IPS DF 6.9 (cell line): Measurements from ENCODE around the gene ARHGAP33.
"Not testable (repeated sequence)": the region's sequence is repeated elsewhere in the genome, so short reads cannot be mapped to it uniquely, and the experiment has no call there.

Experiments used
- DNase-seq: peaks from one replicate; pipeline ENCODE4 v3.0.0-alpha.2; 2013; ENCODE audit warnings: low read depth, low spot score
- H3K27ac ChIP-seq: one replicate; pipeline ENCODE4 v1.5.1; 2013; ENCODE audit warnings: low read length, control low read depth
- H3K27me3 ChIP-seq: 2 replicates; pipeline ENCODE4 v1.6.1; 2013; ENCODE audit warnings: mild to moderate bottlenecking, low read length; ENCODE audit not compliant: control insufficient read depth, insufficient read depth
- H3K36me3 ChIP-seq: 2 replicates; pipeline ENCODE4 v1.6.1; 2013; ENCODE audit warnings: low read length; ENCODE audit not compliant: control insufficient read depth, insufficient read depth
- H3K4me1 ChIP-seq: 2 replicates; pipeline ENCODE4 v1.6.1; 2013; ENCODE audit warnings: low read length; ENCODE audit not compliant: control insufficient read depth, insufficient read depth
- H3K4me3 ChIP-seq: 2 replicates; pipeline ENCODE4 v1.5.1; 2013; ENCODE audit warnings: mild to moderate bottlenecking, low read length
- H3K9me3 ChIP-seq: 2 replicates; pipeline ENCODE4 v1.6.1; 2013; ENCODE audit warnings: low read length, inconsistent platforms; ENCODE audit not compliant: control insufficient read depth, insufficient read depth
- WGBS: extraction: QIAGEN DNeasy Blood & Tissue Kit; methylation state at CpG from one replicate; pipeline ENCODE4 v1.1.7; 2013; ENCODE audit warnings: mixed read lengths, missing lambda C conversion rate; ENCODE audit not compliant: insufficient read length, insufficient coverage; 5-methylcytosine and 5-hydroxymethylcytosine counted together

Gene ARHGAP33

GRCh38 chr19:35789195-35789977 is 14.0 kb downstream of the ARHGAP33 start:
- Histone ChIP-seq H3K4me3 (no peak overlapping the region), H3K27me3 (no peaks in the 10 kb centered on the region), H3K4me1 (peaks cover 3% of the 10 kb centered on the region; the same call in 1 of the 2 replicates), H3K36me3 (no peaks in the 10 kb centered on the region; the same call in 1 of the 2 replicates), H3K9me3 (no peaks in the 10 kb centered on the region), H3K27ac (no peak overlapping the region)
- WGBS = no CpG with 5 or more reads among the region's 11 CpGs
- no peak for DNase-seq

GRCh38 chr19:35789978-35790944 is 14.9 kb downstream of the ARHGAP33 start:
- Histone ChIP-seq H3K27ac (no peak overlapping the region), H3K36me3 (no peaks in the 10 kb centered on the region; the same call in 1 of the 2 replicates), H3K27me3 (no peaks in the 10 kb centered on the region), H3K4me3 (no peak overlapping the region), H3K4me1 (peaks cover 3% of the 10 kb centered on the region; the same call in 1 of the 2 replicates), H3K9me3 (no peaks in the 10 kb centered on the region)
- no peak for DNase-seq
- WGBS = no CpG with 5 or more reads among the region's 19 CpGs

DNA sequence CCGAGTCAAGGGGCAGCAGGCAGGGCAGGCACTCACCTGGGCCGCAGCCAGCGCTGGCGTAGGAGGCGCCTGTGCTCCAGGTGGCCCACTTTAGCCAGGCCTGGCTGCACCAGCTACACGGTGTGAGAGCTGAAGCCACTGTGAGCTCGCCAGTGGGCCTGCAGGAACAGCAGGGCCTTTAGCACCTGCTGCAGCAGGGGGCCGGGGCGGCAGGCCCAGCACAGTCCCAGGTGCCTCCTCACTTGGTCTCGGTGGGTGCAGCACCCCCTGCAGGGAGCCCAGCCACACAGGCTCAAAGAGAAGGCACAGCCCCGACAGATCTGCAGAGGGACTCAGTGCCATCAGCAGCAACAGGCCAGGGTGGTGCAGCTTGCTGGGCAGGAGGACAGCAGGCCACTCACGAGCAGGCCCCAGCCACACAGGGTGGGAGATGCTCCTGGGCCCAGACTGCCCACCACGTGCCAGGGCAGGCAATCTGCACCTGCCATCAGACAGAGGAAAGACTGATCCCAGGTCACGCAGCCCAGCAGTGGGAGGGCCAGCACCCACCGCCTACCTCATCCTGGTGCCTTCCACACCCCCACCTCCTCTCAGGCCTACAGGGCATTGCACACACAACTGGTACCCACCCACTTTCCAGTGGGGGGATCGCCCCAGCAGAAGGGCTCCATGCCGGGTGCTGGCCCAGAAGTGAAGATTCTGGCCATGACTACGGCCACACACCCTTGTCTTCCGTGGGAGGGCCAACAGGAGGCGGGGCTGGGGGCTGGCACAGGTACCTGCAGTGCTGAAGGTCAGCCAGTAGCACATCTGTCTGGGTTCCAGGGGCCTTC is 15.8 kb downstream of the ARHGAP33 start:
- no peak for DNase-seq
- Histone ChIP-seq H3K27ac (no peak overlapping the region), H3K27me3 (no peaks in the 10 kb centered on the region), H3K36me3 (no peaks in the 10 kb centered on the region; the same call in 1 of the 2 replicates), H3K4me1 (no peaks in the 10 kb centered on the region; the same call in 1 of the 2 replicates), H3K4me3 (no peak overlapping the region), H3K9me3 (no peaks in the 10 kb centered on the region)
- WGBS = no CpG with 5 or more reads among the region's 20 CpGs

GRCh38 chr19:35791814-35792279 is 16.5 kb downstream of the ARHGAP33 start:
- Histone ChIP-seq H3K27ac (no peak overlapping the region), H3K9me3 (no peaks in the 10 kb centered on the region), H3K4me3 (no peak overlapping the region), H3K36me3 (no peaks in the 10 kb centered on the region; the same call in 1 of the 2 replicates), H3K4me1 (no peaks in the 10 kb centered on the region; the same call in 1 of the 2 replicates), H3K27me3 (peaks cover under 1% of the 10 kb centered on the region; the same call in 1 of the 2 replicates)
- no peak for DNase-seq
- WGBS = no CpG with 5 or more reads among the region's 9 CpGs

GRCh38 chr19:35792312-35792711 is 16.9 kb downstream of the ARHGAP33 start:
- H3K4me1 ChIP-seq = no peaks in the 10 kb centered on the region; the same call in 1 of the 2 replicates
- no peaks in the 10 kb centered on the region; the same call in 1 of the 2 replicates for H3K36me3 ChIP-seq
- WGBS = no CpG with 5 or more reads among the region's 15 CpGs
- no peak overlapping the region for H3K4me3 ChIP-seq
- peaks cover 2% of the 10 kb centered on the region; the same call in 1 of the 2 replicates for H3K27me3 ChIP-seq
- H3K27ac ChIP-seq = no peak overlapping the region
- DNase-seq = no peak
- no peaks in the 10 kb centered on the region for H3K9me3 ChIP-seq

- no CpG with 5 or more reads among the region's 8 CpGs for WGBS
- Histone ChIP-seq H3K4me1 (peaks cover 2% of the 10 kb centered on the region), H3K27ac (no peak overlapping the region), H3K27me3 (peaks cover 2% of the 10 kb centered on the region; the same call in 1 of the 2 replicates), H3K4me3 (no peak overlapping the region), H3K36me3 (no peaks in the 10 kb centered on the region; the same call in 1 of the 2 replicates), H3K9me3 (no peaks in the 10 kb centered on the region)
- DNase-seq = no peak
These were observed 17.5 kb downstream of the ARHGAP33 start for GRCh38 chr19:35792888-35793287.

GRCh38 chr19:35793381-35794165 is 18.2 kb downstream of the ARHGAP33 start:
- H3K27ac ChIP-seq = no peak overlapping the region
- DNase-seq = no peak
- H3K27me3 ChIP-seq = peaks cover 2% of the 10 kb centered on the region; the same call in 1 of the 2 replicates
- H3K9me3 ChIP-seq = no peaks in the 10 kb centered on the region
- no peak overlapping the region for H3K4me3 ChIP-seq
- WGBS = no CpG with 5 or more reads among the region's 7 CpGs
- no peaks in the 10 kb centered on the region; the same call in 1 of the 2 replicates for H3K36me3 ChIP-seq
- H3K4me1 ChIP-seq = peaks cover 2% of the 10 kb centered on the region

DNA sequence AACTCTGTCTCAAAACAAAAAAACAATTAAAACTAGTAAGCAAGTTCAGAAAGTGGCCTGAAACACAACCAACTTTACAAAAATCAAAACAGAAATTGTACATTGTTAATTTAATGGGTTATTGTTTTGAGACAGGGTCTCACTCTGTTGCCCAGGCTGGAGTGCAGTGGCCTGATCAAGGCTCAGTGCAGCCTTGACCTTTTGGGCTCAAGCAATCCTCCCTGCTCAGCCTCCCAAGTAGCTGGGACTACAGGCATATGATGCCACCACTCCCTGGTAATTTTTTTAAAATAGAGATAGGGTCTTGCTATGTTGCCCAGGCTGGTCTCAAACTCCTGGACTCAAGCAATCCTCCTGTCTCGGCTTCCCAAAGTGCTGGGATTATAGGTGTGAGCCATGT is 20.2 kb downstream of the ARHGAP33 start:
- not testable (repeated sequence) for DNase-seq, H3K4me1 ChIP-seq, H3K4me3 ChIP-seq, H3K27ac ChIP-seq, H3K9me3 ChIP-seq, H3K36me3 ChIP-seq, H3K27me3 ChIP-seq
- no CpG with 5 or more reads among the region's 1 CpG for WGBS
